GM18505 (cell line): ENCODE results near the gene SPR.
A peak's percentile ranks its signal among the peaks of the same experiment; 100 is the strongest.

Experiments used
- ATAC-seq: cut with Tn5 transposase; IDR thresholded peaks from one replicate; pipeline ENCODE4 v1.9.1; 2021; ENCODE audit not compliant: unreplicated experiment
- POLR2A ChIP-seq: IDR thresholded peaks from 4 replicates; pipeline ENCODE4 v1.6.1; 2011; ENCODE audit warnings: borderline replicate concordance; ENCODE audit not compliant: insufficient read depth, insufficient read length; ENCODE audit errors: extremely low read depth

The SPR gene

GRCh38 chr2:72863046-72863445 lies 24.2 kb upstream of the SPR start:
- no peak for ATAC-seq
- no peak for TF ChIP-seq POLR2A

- ATAC-seq, result peak; percentile 67
- TF ChIP-seq POLR2A, result no peak
Observed at GRCh38 chr2:72864500-72864899, 22.7 kb upstream of the SPR start.

- TF ChIP-seq POLR2A, result no peak
- ATAC-seq, result no peak
Observed at GRCh38 chr2:72871060-72871459, 16.1 kb upstream of the SPR start.

GRCh38 chr2:72871880-72872279 lies 15.3 kb upstream of the SPR start:
- no peak for TF ChIP-seq POLR2A
- ATAC-seq, result no peak

- TF ChIP-seq POLR2A, result no peak
- ATAC-seq, result no peak
Observed at GRCh38 chr2:72883356-72883962, 3.7 kb upstream of the SPR start.

GRCh38 chr2:72886505-72887031 lies 640 bp upstream of the SPR start:
- no peak for ATAC-seq
- TF ChIP-seq POLR2A, result no peak

GRCh38 chr2:72887740-72888437 lies 681 bp downstream of the SPR start:
- no peak for TF ChIP-seq POLR2A
- peak; percentile 36 for ATAC-seq

GRCh38 chr2:72888438-72889202 lies 1.4 kb downstream of the SPR start:
- no peak for TF ChIP-seq POLR2A

GRCh38 chr2:72889991-72890390 lies 2.8 kb downstream of the SPR start:
- TF ChIP-seq POLR2A, result no peak
- no peak for ATAC-seq

More at GRCh38 chr2:72888438-72889202, 1.4 kb downstream of the SPR start:
- ATAC-seq, result no peak

GRCh38 chr2:72891091-72891818 lies 4.0 kb downstream of the SPR start:
- no peak for TF ChIP-seq POLR2A
- ATAC-seq, result no peak

- peak; percentile 59 for ATAC-seq
- TF ChIP-seq POLR2A, result no peak
Observed at GRCh38 chr2:72892506-72893173, 5.4 kb downstream of the SPR start.

GRCh38 chr2:72893594-72894319 lies 6.5 kb downstream of the SPR start:
- no peak for TF ChIP-seq POLR2A
- ATAC-seq, result peak; percentile 59

- no peak for TF ChIP-seq POLR2A
- ATAC-seq, result no peak
Observed at GRCh38 chr2:72894514-72894913, 7.3 kb downstream of the SPR start.

GRCh38 chr2:72895154-72895553 lies 7.9 kb downstream of the SPR start:
- TF ChIP-seq POLR2A, result no peak
- no peak for ATAC-seq
